Vagina (tissue), 2 donors: ENCODE results near the gene PGC. TPM values are rescaled to one million over a fixed set of nuclear protein-coding genes. Genes with fewer than 3 reads are reported as not detected.

Experiments
- DNase-seq, 2 donors: peaks; one replicate each; pipeline ENCODE4 v3.0.0-alpha.2; 2017; ENCODE audit errors: extremely low spot score in 2 of 2
- H3K27ac ChIP-seq: fragments of 200-600 bp; sonication (generic); one replicate; pipeline ENCODE4 v1.5.1; 2019
- H3K27me3 ChIP-seq: fragments of 200-600 bp; sonication (generic); one replicate; pipeline ENCODE4 v1.5.1; 2019
- H3K36me3 ChIP-seq, 2 donors: fragments of 200-600 bp; sonication (generic); one replicate each; pipeline ENCODE4 v1.5.1; 2017 to 2019
- H3K4me1 ChIP-seq: fragments of 200-600 bp; sonication (generic); one replicate; pipeline ENCODE4 v1.5.1; 2019
- H3K4me3 ChIP-seq, 2 donors: fragments of 200-600 bp; sonication (generic); 1 replicate in 1 of 2; 2 replicates in 1 of 2; pipeline ENCODE4 v1.5.1; 2016 to 2019
- H3K9me3 ChIP-seq: fragments of 200-600 bp; sonication (generic); one replicate; pipeline ENCODE4 v1.5.1; 2019
- POLR2A ChIP-seq, 2 donors: fragments of 450-650 bp; IDR thresholded peaks; one replicate each; pipeline ENCODE4 v1.6.1; 2017; ENCODE audit warnings: antibody characterized with exemption in 2 of 2, mild to moderate bottlenecking in 2 of 2, moderate library complexity in 2 of 2
- POLR2AphosphoS5 ChIP-seq, 2 donors: sonication (generic); formaldehyde crosslinking; IDR thresholded peaks; one replicate each; pipeline ENCODE4 v1.9.0; 2017; ENCODE audit warnings: antibody characterized with exemption in 2 of 2, mild to moderate bottlenecking in 2 of 2, low read depth in 1 of 2; ENCODE audit not compliant: insufficient read depth in 1 of 2
- intact Hi-C: fragments of 100-400 bp; cut with DNase I; formaldehyde crosslinking; loops from one replicate; pipeline ENCODE4 v1.15.1; 2023
- total RNA-seq: library from RNA; depleted of rRNA; stranded (reverse); fragments of >200 nt; gene quantifications from one replicate; pipeline ENCODE4 v1.2.3, GENCODE V29; 2016
- TF ChIP-seq, protein P1 (sequence below), 3 experiments: fragments of 450-650 bp in 2 of 3; fragments of 200-600 bp in 1 of 3; sonication (generic) in 1 of 3; IDR thresholded peaks; one replicate each; pipeline ENCODE4 v1.5.1; 2017 to 2019; ENCODE audit warnings: antibody characterized with exemption in 3 of 3, mild to moderate bottlenecking in 2 of 3, moderate library complexity in 2 of 3

PGC gene
- total RNA-seq, 1 donor from 2014 or later, result 3.4 TPM

DNA sequence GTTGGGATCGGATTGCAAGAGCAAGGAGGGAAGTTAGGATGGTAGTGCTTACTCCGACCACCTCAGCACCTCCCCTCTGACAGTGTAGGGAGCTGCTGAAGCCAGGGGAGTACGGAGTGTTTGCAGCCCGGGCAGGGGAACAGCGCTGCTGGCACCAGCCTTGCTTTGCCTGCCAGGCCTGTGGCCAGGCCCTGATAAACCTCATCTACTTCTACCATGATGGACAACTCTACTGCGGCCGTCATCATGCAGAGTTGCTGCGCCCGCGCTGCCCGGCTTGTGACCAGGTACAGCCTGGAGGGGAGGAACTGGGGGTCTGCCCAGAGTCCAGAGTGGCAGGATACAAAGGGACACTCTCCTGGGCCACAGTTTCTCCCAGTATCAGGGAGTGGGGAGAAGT, 38.1 kb upstream of the PGC start:
- H3K4me3 ChIP-seq, result peak overlapping the region in 1 of 2 donors; percentile 84
- intact Hi-C loops, result no loop called here
- no peaks in the 10 kb centered on the region for H3K9me3 ChIP-seq
- DNase-seq, result no peak
- peaks cover 67% of the 10 kb centered on the region for H3K4me1 ChIP-seq
- H3K27me3 ChIP-seq, result no peaks in the 10 kb centered on the region
- H3K36me3 ChIP-seq, result peaks cover 0 to 13% of the 10 kb centered on the region in 2 donors
- TF ChIP-seq POLR2AphosphoS5 (IDR thresholded peaks at IDR 0.05; ENCODE audit: insufficient read depth in 1 of 2, low read depth in 1 of 2), result no peak
- TF ChIP-seq, protein P1, sequence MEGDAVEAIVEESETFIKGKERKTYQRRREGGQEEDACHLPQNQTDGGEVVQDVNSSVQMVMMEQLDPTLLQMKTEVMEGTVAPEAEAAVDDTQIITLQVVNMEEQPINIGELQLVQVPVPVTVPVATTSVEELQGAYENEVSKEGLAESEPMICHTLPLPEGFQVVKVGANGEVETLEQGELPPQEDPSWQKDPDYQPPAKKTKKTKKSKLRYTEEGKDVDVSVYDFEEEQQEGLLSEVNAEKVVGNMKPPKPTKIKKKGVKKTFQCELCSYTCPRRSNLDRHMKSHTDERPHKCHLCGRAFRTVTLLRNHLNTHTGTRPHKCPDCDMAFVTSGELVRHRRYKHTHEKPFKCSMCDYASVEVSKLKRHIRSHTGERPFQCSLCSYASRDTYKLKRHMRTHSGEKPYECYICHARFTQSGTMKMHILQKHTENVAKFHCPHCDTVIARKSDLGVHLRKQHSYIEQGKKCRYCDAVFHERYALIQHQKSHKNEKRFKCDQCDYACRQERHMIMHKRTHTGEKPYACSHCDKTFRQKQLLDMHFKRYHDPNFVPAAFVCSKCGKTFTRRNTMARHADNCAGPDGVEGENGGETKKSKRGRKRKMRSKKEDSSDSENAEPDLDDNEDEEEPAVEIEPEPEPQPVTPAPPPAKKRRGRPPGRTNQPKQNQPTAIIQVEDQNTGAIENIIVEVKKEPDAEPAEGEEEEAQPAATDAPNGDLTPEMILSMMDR (IDR thresholded peaks at IDR 0.05), result no peak
- TF ChIP-seq POLR2A (IDR thresholded peaks at IDR 0.05), result no peak
- peak overlapping the region; percentile 15 for H3K27ac ChIP-seq

DNA sequence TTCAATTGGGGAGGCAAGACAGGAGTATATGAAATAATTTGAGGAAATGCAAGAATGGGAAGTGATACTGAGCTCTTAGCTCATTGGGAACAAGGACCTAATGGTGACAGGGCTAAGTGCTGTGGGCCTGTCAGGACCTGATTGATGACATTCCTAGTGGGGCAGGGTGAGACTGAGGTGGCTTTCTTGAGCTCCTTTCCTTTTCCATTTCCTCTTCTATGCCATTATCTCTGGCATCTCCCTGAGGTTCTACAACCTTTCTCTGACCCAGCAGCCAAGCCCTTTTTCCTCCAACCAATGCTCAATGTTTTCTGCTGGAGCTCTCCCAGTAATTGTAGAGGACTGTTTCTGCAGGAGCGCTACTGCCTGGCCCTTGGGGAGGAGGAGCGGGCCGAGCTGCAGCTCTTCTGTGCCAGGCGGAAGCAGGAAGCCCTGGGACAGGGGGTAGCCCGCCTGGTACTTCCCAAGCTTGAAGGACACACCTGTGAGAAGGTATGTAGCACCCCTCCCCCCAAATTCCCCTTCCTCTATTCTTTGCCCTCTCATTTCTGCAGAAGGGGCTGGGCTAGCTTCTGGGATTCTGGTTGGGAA, 37.5 kb upstream of the PGC start:
- TF ChIP-seq POLR2AphosphoS5 (IDR thresholded peaks at IDR 0.05; ENCODE audit: insufficient read depth in 1 of 2, low read depth in 1 of 2), result peak in 1 of 2 donors; percentile 44
- TF ChIP-seq, protein P1 (IDR thresholded peaks at IDR 0.05), result no peak
- H3K36me3 ChIP-seq, result peaks cover 0 to 7% of the 10 kb centered on the region in 2 donors
- no peaks in the 10 kb centered on the region for H3K9me3 ChIP-seq
- peaks cover 66% of the 10 kb centered on the region for H3K4me1 ChIP-seq
- no peak for DNase-seq
- H3K27ac ChIP-seq, result no peak overlapping the region
- intact Hi-C loops, result no loop called here
- no peaks in the 10 kb centered on the region for H3K27me3 ChIP-seq
- H3K4me3 ChIP-seq, result no peak overlapping the region

DNA sequence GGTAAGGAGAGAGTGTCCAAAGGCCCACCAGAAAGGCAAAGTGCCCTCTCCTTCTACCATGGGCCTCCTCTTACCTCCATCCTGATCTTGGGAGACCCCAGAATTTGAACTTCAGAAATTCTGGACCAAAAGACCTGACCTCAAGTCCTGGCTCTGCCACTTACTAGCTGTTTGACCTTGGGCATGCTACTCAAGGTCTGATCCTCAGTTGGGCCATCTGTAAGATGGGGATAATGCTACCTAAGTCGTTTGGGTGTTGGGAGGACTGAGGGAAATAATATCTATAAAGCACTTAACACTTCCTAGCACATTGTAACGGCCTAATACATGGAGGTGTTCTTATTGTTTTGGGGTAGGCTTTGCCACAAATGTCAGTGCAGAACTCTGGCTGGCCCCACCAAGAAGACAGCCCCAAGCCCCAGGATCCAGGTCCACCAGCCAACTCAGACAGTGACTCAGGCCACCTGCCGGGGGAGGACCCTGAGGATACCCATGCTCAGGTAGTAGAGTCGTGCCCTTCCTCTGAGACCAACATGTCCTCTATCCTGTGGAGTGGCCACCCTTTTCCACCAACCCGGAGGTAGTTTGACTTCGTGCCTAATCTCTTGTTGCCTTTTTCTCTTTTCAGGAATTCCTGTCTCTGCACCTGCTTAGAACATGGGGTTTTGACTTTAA, 36.0 kb upstream of the PGC start:
- H3K4me1 ChIP-seq, result peaks cover 60% of the 10 kb centered on the region

DNA sequence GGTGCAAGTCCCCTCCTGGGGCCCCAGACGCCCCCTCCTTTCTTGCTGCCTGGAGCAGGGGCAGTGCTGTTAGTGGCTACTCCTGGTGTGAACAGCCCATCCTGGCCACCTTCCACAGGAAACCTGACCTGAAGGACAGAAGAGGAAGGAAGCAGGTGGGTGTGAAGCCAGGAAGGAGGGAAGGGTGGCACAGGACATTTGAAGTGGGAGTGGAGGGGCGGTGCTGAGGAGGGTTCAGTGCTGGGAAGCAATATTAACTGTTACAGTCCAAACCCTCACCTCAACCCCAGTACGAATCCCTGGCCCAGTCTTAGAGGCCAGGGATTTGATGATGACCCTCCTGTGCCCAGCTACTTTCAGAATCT, 34.2 kb upstream of the PGC start:
- Histone ChIP-seq H3K4me1 (peaks cover 49% of the 10 kb centered on the region), H3K27ac (peak overlapping the region; percentile 94)

More for the DNA sequence above, 36.0 kb upstream of the PGC start:
- no peak overlapping the region for H3K4me3 ChIP-seq
- intact Hi-C loops, result no loop called here
- no peaks in the 10 kb centered on the region for H3K9me3 ChIP-seq
- H3K27me3 ChIP-seq, result no peaks in the 10 kb centered on the region
- no peak overlapping the region for H3K27ac ChIP-seq
- DNase-seq, result no peak
- no peaks in the 10 kb centered on the region for H3K36me3 ChIP-seq
- TF ChIP-seq, protein P1 (IDR thresholded peaks at IDR 0.05), result no peak
- no peak for TF ChIP-seq POLR2AphosphoS5 (IDR thresholded peaks at IDR 0.05; ENCODE audit: insufficient read depth in 1 of 2, low read depth in 1 of 2)
- TF ChIP-seq POLR2A (IDR thresholded peaks at IDR 0.05), result no peak

More for the DNA sequence above, 34.2 kb upstream of the PGC start:
- TF ChIP-seq POLR2A (IDR thresholded peaks at IDR 0.05) (no peak), POLR2AphosphoS5 (IDR thresholded peaks at IDR 0.05; ENCODE audit: insufficient read depth in 1 of 2, low read depth in 1 of 2) (no peak)
- TF ChIP-seq, protein P1 (IDR thresholded peaks at IDR 0.05), result no peak
- H3K9me3 ChIP-seq, result no peaks in the 10 kb centered on the region
- peak overlapping the region; percentile 83 to 89 for H3K4me3 ChIP-seq
- DNase-seq, result no peak
- intact Hi-C loops, result loop anchor here (2.0 kb wide), 1 partner anchor 263 kb away; no protein-coding TSS in a partner anchor
- H3K36me3 ChIP-seq, result peaks cover 0 to 8% of the 10 kb centered on the region in 2 donors
- H3K27me3 ChIP-seq, result no peaks in the 10 kb centered on the region
